Sigmoid colon (tissue), 4 donors: ENCODE results near the gene CLCN1.

Experiments used
- POLR2AphosphoS5 ChIP-seq, 4 donors: sonication (generic); formaldehyde crosslinking; IDR thresholded peaks; one replicate each; pipeline ENCODE4 v1.6.1; 2017; ENCODE audit warnings: antibody characterized with exemption in 4 of 4
- TF ChIP-seq, protein P1 (sequence below), 4 experiments: fragments of 450-650 bp in 3 of 4; fragments of 200-600 bp in 1 of 4; IDR thresholded peaks; one replicate each; pipeline ENCODE4 v1.5.1; 2016 to 2019; ENCODE audit warnings: antibody characterized with exemption in 4 of 4, mild to moderate bottlenecking in 3 of 4, moderate library complexity in 2 of 4

- TF ChIP-seq, protein P1, sequence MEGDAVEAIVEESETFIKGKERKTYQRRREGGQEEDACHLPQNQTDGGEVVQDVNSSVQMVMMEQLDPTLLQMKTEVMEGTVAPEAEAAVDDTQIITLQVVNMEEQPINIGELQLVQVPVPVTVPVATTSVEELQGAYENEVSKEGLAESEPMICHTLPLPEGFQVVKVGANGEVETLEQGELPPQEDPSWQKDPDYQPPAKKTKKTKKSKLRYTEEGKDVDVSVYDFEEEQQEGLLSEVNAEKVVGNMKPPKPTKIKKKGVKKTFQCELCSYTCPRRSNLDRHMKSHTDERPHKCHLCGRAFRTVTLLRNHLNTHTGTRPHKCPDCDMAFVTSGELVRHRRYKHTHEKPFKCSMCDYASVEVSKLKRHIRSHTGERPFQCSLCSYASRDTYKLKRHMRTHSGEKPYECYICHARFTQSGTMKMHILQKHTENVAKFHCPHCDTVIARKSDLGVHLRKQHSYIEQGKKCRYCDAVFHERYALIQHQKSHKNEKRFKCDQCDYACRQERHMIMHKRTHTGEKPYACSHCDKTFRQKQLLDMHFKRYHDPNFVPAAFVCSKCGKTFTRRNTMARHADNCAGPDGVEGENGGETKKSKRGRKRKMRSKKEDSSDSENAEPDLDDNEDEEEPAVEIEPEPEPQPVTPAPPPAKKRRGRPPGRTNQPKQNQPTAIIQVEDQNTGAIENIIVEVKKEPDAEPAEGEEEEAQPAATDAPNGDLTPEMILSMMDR (IDR thresholded peaks at IDR 0.05) = no peak
- no peak for TF ChIP-seq POLR2AphosphoS5 (IDR thresholded peaks at IDR 0.05)
Measured at GRCh38 chr7:143296686-143297085, 19.2 kb upstream of the CLCN1 start.
